GM12892 (cell line): ENCODE results near the gene PTPRK.

Experiments
- POLR2A ChIP-seq: IDR thresholded peaks from 2 replicates; pipeline ENCODE4 v1.6.1; 2011; ENCODE audit warnings: low read depth, low read length, control low read depth
- POLR2AphosphoS5 ChIP-seq: IDR thresholded peaks from 2 replicates; pipeline ENCODE4 v1.6.1; 2011; ENCODE audit warnings: low read depth, low read length, control low read depth
- TAF1 ChIP-seq: IDR thresholded peaks from 2 replicates; pipeline ENCODE4 v1.6.1; 2011; ENCODE audit warnings: low read depth, mild to moderate bottlenecking, control low read depth, low read length, borderline replicate concordance

DNA sequence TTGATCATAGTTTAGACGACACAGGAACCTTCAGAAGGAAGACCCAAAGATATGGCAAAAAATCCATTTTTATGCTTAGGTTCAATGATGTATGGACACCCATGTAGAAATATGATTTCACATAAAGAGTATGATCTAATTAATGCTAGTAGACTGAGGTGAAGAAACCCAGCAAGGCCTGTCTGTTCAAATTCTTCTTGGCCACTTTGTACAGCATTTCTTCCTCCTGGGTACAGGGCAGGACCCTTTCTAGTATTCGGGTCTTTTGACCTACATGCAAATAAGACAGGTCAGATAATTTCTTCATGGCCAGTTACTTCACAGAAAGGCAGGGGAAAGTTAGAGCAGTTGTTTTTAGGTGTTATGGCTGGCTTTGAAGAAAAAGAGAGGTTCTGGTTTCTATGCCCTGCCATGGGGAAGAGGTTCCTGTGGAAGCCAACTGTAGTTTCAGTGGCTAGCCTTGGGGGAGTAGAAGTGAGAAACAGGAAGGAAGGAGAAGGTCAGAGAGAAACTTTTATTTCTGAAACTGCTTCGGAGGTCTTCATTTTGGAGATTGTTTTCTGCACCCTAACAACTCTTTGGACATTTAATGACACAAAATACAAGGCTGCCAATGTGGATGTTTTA lies 208.3 kb downstream of the PTPRK start:
- TF ChIP-seq POLR2A = no peak
- TF ChIP-seq TAF1 = no peak
- no peak for TF ChIP-seq POLR2AphosphoS5
